GM19455 (cell line): ENCODE results near the gene CHTOP.

Experiments used
- ATAC-seq: cut with Tn5 transposase; IDR thresholded peaks from one replicate; pipeline ENCODE4 v1.9.1; 2021; ENCODE audit not compliant: unreplicated experiment

CHTOP gene

GRCh38 chr1:153612755-153613331 lies 21.0 kb upstream of the CHTOP start, which contains the start of gene S100A16:
S100A16 (minus strand) TSS chr1:153613137; CDS start chr1:153608151, 4,986 bp downstream.
- ATAC-seq, result no peak

- ATAC-seq, result no peak
Measured at GRCh38 chr1:153613406-153613805, 20.5 kb upstream of the CHTOP start.

- no peak for ATAC-seq
Measured at GRCh38 chr1:153614189-153614900, 19.5 kb upstream of the CHTOP start.

GRCh38 chr1:153614906-153615305 lies 19.0 kb upstream of the CHTOP start:
- no peak for ATAC-seq

- no peak for ATAC-seq
Measured at GRCh38 chr1:153615406-153615805, 18.5 kb upstream of the CHTOP start.

GRCh38 chr1:153616144-153616916 lies 17.5 kb upstream of the CHTOP start, which contains the start of gene S100A14:
S100A14 (minus strand) TSS chr1:153616325; CDS start chr1:153615858, 467 bp downstream.
- ATAC-seq, result no peak

GRCh38 chr1:153616917-153617311 lies 17.0 kb upstream of the CHTOP start:
- ATAC-seq, result no peak

- no peak for ATAC-seq
Measured at GRCh38 chr1:153617663-153618062, 16.2 kb upstream of the CHTOP start.

- ATAC-seq, result no peak
Measured at GRCh38 chr1:153619171-153619570, 14.7 kb upstream of the CHTOP start.

GRCh38 chr1:153623101-153623500 lies 10.8 kb upstream of the CHTOP start:
- ATAC-seq, result no peak

GRCh38 chr1:153624965-153625611 lies 8.8 kb upstream of the CHTOP start:
- no peak for ATAC-seq

GRCh38 chr1:153626477-153626903 lies 7.4 kb upstream of the CHTOP start:
- no peak for ATAC-seq

- no peak for ATAC-seq
Measured at GRCh38 chr1:153626904-153627714, 6.8 kb upstream of the CHTOP start, which contains the start of gene S100A13. S100A13 (minus strand) TSS chr1:153627505; CDS start chr1:153626472, 1,033 bp downstream.

GRCh38 chr1:153627715-153628626 lies 5.9 kb upstream of the CHTOP start, which contains the start of gene S100A1:
S100A1 (plus strand) TSS chr1:153628434; CDS start chr1:153630522, 2,088 bp downstream.
- ATAC-seq, result no peak

- no peak for ATAC-seq
Measured at GRCh38 chr1:153628638-153629342, 5.1 kb upstream of the CHTOP start.

GRCh38 chr1:153629343-153629665 lies 4.6 kb upstream of the CHTOP start:
- no peak for ATAC-seq

GRCh38 chr1:153629971-153630370 lies 3.9 kb upstream of the CHTOP start:
- no peak for ATAC-seq

GRCh38 chr1:153630384-153630783 lies 3.5 kb upstream of the CHTOP start:
- ATAC-seq, result no peak
